NOMO-1 treated with dmso at 0.1 percent for 144 hours (cell line): ENCODE data around the gene ZSCAN1.
A peak's percentile ranks its signal among the peaks of the same experiment; 100 is the strongest.
"Not testable (repeated sequence)": the region's sequence is repeated elsewhere in the genome, so short reads cannot be mapped to it uniquely, and the experiment has no call there.

ENCODE experiments used
- DNase-seq: peaks from one replicate; lab custom pipeline; 2025; ENCODE audit not compliant: unreplicated experiment; lab: John Stamatoyannopoulos, UW

ZSCAN1 gene

GRCh38 chr19:58033741-58034476, at the start of gene ZSCAN1:
ZSCAN1 (plus strand) TSS chr19:58034025; CDS start chr19:58037837, 3,812 bp downstream.
- DNase-seq = no peak

- DNase-seq = no peak
These were observed 41.0 kb upstream of the ZSCAN1 start for GRCh38 chr19:57992841-57993240.

- no peak for DNase-seq
These were observed 33.1 kb upstream of the ZSCAN1 start for GRCh38 chr19:58000677-58001076.

GRCh38 chr19:58001895-58002369, 31.9 kb upstream of the ZSCAN1 start:
- DNase-seq = no peak

GRCh38 chr19:58002384-58003173, 31.2 kb upstream of the ZSCAN1 start, which contains the start of gene ZNF606:
ZNF606 (minus strand) TSS chr19:58002820; CDS start chr19:58001319, 1,501 bp downstream.
- DNase-seq = peak; percentile 79

GRCh38 chr19:58003174-58003828, 30.5 kb upstream of the ZSCAN1 start:
- DNase-seq = no peak

GRCh38 chr19:58007285-58007684, 26.5 kb upstream of the ZSCAN1 start:
- DNase-seq = no peak

GRCh38 chr19:58008877-58009276, 24.9 kb upstream of the ZSCAN1 start:
- not testable (repeated sequence) for DNase-seq

GRCh38 chr19:58009301-58009665, 24.5 kb upstream of the ZSCAN1 start:
- DNase-seq = no peak

- no peak for DNase-seq
These were observed 24.0 kb upstream of the ZSCAN1 start for GRCh38 chr19:58009666-58010301.

GRCh38 chr19:58010507-58010906, 23.3 kb upstream of the ZSCAN1 start:
- no peak for DNase-seq

GRCh38 chr19:58014141-58014540, 19.7 kb upstream of the ZSCAN1 start:
- DNase-seq = no peak

GRCh38 chr19:58020129-58020528, 13.7 kb upstream of the ZSCAN1 start:
- DNase-seq = no peak

GRCh38 chr19:58021541-58022282, 12.1 kb upstream of the ZSCAN1 start:
- no peak for DNase-seq

GRCh38 chr19:58022283-58022660, 11.6 kb upstream of the ZSCAN1 start:
- DNase-seq = no peak

- no peak for DNase-seq
These were observed 9.2 kb upstream of the ZSCAN1 start for GRCh38 chr19:58024661-58025060.

- DNase-seq = no peak
These were observed 610 bp downstream of the ZSCAN1 start for GRCh38 chr19:58034477-58034793.

GRCh38 chr19:58035863-58036262, 2.0 kb downstream of the ZSCAN1 start:
- no peak for DNase-seq

GRCh38 chr19:58037927-58038687, 4.3 kb downstream of the ZSCAN1 start:
- no peak for DNase-seq

- DNase-seq = no peak
These were observed 4.9 kb downstream of the ZSCAN1 start for GRCh38 chr19:58038688-58039204.
